Pancreas (tissue), 10 donors: ENCODE results near the gene GPC5. TPM values are rescaled to one million over a fixed set of nuclear protein-coding genes. Genes with fewer than 3 reads are reported as not detected.

Experiments used
- ATAC-seq, 4 donors: fragments of 200-7000 bp; cut with Tn5 transposase; one replicate each; pipeline versions ENCODE4 v1.8.0 to v1.9.1; 2020; ENCODE audit warnings: mild to moderate bottlenecking in 4 of 4, moderate library complexity in 4 of 4
- DNase-seq, 6 donors: peaks; one replicate each; pipeline ENCODE4 v3.0.0-alpha.2; 2020
- FAIRE-seq: peaks from 2 replicates; lab custom pipeline; 2012; peaks lifted over from hg19 to GRCh38; lab: Jason Lieb, UNC
- H3K27ac ChIP-seq, 4 donors: fragments of 200-600 bp; sonication (generic); 1 replicate in 3 of 4; 2 replicates in 1 of 4; pipeline versions ENCODE4 v1.5.0 to v1.8.0; 2020
- H3K27me3 ChIP-seq, 4 donors: fragments of 200-600 bp; one replicate each; pipeline ENCODE4 v1.8.0; 2021
- H3K36me3 ChIP-seq, 3 donors: fragments of 200-600 bp; sonication (generic) in 1 of 3; one replicate each; pipeline versions ENCODE4 v1.5.0 to v1.8.0; 2020 to 2021
- H3K4me1 ChIP-seq, 3 donors: fragments of 200-600 bp; one replicate each; pipeline ENCODE4 v1.8.0; 2021
- H3K4me3 ChIP-seq, 4 donors: fragments of 200-600 bp; sonication (generic) in 2 of 4; one replicate each; pipeline versions ENCODE4 v1.5.0 to v1.8.0; 2020 to 2021
- H3K9me3 ChIP-seq, 4 donors: fragments of 200-600 bp; one replicate each; pipeline ENCODE4 v1.8.0; 2021
- WGBS, 2 donors: extraction: QIAGEN DNeasy Blood & Tissue Kit; methylation state at CpG; one replicate each; pipeline ENCODE4 v1.1.7; 2013; 5-methylcytosine and 5-hydroxymethylcytosine counted together
- intact Hi-C, 3 donors: fragments of 100-400 bp; cut with DNase I; formaldehyde crosslinking; loops; one replicate each; pipeline versions ENCODE4 v1.11.1 to v1.14.2; 2022
- polyA plus RNA-seq, 2 donors: library from polyadenylated mRNA; stranded (reverse); fragments of 200-250 nt; gene quantifications; one replicate each; pipeline ENCODE4 v1.2.3, GENCODE V29; 2013
- total RNA-seq, 6 donors: library from RNA; stranded (reverse); fragmentation: NEBNext Ultra II Directional in 4 of 6; extraction: Animal tissue kit (Norgen Biotek cat#: 25700) in 4 of 6; gene quantifications; one replicate each; pipeline versions ENCODE4 v1.2.1 to v1.2.4, GENCODE V29; 2021 to 2023
- TF ChIP-seq, protein P1 (sequence below), 4 donors: fragments of 200-600 bp; sonication (generic) in 3 of 4; IDR thresholded peaks; one replicate each; pipeline versions ENCODE4 v1.5.0 to v1.8.0; 2021; ENCODE audit warnings: antibody characterized with exemption in 4 of 4
- donor health status: healthy with polysubstance abuse.
- donor health status: DM: no; HTN: no; CAD: no; lungs with moderate emphysema.
- donor health status: DM: no; HTN: no; CAD: no.
- donor health status: control.
- donor health status: control.
- donor health status: Bipolar disorder and iron deficiency.
- donor health status: DM: yes; HTN: yes; CAD: no.
- donor health status: DM: no; HTN: no; CAD: no.
- donor health status: DM: no; HTN: no; CAD: no.
- donor health status: DM: yes; HTN: yes; CAD: no.

Gene GPC5
- total and polyA plus RNA-seq, 8 donors: 0.12 to 0.35 (median 0.35) TPM; not detected in 5

GRCh38 chr13:92717857-92718256 lies 1319.4 kb downstream of the GPC5 start:
- TF ChIP-seq, protein P1, sequence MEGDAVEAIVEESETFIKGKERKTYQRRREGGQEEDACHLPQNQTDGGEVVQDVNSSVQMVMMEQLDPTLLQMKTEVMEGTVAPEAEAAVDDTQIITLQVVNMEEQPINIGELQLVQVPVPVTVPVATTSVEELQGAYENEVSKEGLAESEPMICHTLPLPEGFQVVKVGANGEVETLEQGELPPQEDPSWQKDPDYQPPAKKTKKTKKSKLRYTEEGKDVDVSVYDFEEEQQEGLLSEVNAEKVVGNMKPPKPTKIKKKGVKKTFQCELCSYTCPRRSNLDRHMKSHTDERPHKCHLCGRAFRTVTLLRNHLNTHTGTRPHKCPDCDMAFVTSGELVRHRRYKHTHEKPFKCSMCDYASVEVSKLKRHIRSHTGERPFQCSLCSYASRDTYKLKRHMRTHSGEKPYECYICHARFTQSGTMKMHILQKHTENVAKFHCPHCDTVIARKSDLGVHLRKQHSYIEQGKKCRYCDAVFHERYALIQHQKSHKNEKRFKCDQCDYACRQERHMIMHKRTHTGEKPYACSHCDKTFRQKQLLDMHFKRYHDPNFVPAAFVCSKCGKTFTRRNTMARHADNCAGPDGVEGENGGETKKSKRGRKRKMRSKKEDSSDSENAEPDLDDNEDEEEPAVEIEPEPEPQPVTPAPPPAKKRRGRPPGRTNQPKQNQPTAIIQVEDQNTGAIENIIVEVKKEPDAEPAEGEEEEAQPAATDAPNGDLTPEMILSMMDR (IDR thresholded peaks at IDR 0.05): no peak
- Histone ChIP-seq H3K27me3 (no peaks in the 10 kb centered on the region), H3K4me3 (no peak overlapping the region), H3K27ac (no peak overlapping the region), H3K36me3 (no peaks in the 10 kb centered on the region), H3K9me3 (no peaks in the 10 kb centered on the region), H3K4me1 (peaks cover 0 to 6% (median 0%) of the 10 kb centered on the region in 3 donors)
- DNase-seq: no peak
- 81 to 85% methylated on average over 2 of the region's 2 CpGs for WGBS, 2 donors
- FAIRE-seq: no peak
- intact Hi-C loops: no loop called here
- ATAC-seq: no peak

DNA sequence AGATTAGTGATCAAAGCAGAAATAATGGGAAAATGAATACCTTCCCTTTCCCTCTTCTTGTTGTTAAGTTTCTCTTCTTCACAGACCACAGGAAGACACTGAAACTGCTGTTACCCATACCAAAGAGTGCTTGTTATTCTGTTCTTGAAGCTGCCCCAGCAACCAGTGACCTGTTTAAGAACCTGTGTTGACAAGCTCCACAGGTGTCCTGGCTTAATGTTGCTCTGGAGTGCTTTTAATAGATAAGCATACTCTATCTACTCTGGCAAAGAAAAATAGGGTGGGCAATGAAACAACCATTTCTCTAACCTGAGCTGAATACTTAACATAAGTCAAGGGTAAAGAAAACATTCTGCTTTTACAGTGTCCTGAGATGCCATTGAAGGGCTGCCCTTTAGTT lies 1321.4 kb downstream of the GPC5 start:
- Histone ChIP-seq H3K27me3 (no peaks in the 10 kb centered on the region), H3K36me3 (no peaks in the 10 kb centered on the region), H3K27ac (no peak overlapping the region), H3K4me1 (peaks cover 0 to 6% (median 0%) of the 10 kb centered on the region in 3 donors), H3K9me3 (no peaks in the 10 kb centered on the region), H3K4me3 (no peak overlapping the region)
- no peak for FAIRE-seq
- DNase-seq: no peak
- TF ChIP-seq, protein P1 (IDR thresholded peaks at IDR 0.05): no peak
- peak in 3 of 4 donors; percentile 37 to 62 (median 57) for ATAC-seq
- intact Hi-C loops: no loop called here

DNA sequence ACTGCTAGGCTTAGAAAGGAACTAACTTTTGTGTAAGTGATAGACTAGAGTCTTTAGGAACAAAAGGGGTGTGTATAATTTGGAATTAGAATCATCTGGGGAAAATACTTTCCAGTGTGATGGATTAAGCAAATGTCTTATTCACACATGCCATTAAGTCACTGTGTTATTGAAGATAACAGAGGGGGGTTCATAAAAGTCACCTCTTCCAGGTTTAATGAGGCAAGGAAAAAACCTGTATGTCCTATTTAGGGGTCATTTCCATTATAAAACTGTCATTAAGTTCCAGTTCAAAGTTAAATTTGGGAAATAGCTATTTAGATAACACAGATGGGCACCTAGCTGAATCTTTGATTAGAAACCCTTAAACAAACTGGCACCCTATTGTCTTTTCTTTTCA lies 1323.2 kb downstream of the GPC5 start:
- intact Hi-C loops: no loop called here
- Histone ChIP-seq H3K36me3 (no peaks in the 10 kb centered on the region), H3K4me3 (no peak overlapping the region), H3K4me1 (no peaks in the 10 kb centered on the region), H3K9me3 (no peaks in the 10 kb centered on the region), H3K27me3 (no peaks in the 10 kb centered on the region), H3K27ac (no peak overlapping the region)
- no peak for ATAC-seq
- DNase-seq: no peak
- TF ChIP-seq, protein P1 (IDR thresholded peaks at IDR 0.05): no peak
- no peak for FAIRE-seq

- no peaks in the 10 kb centered on the region for H3K27me3 ChIP-seq
- intact Hi-C loops: no loop called here
- FAIRE-seq: no peak
- 67 to 72% methylated on average over 3 of the region's 3 CpGs for WGBS, 2 donors
- TF ChIP-seq, protein P1 (IDR thresholded peaks at IDR 0.05): no peak
- H3K27ac ChIP-seq: no peak overlapping the region
- H3K36me3 ChIP-seq: no peaks in the 10 kb centered on the region
- no peak overlapping the region for H3K4me3 ChIP-seq
- DNase-seq: no peak
- no peaks in the 10 kb centered on the region for H3K9me3 ChIP-seq
- no peaks in the 10 kb centered on the region for H3K4me1 ChIP-seq
- no peak for ATAC-seq
These were observed 1328.7 kb downstream of the GPC5 start for GRCh38 chr13:92727118-92727517.

DNA sequence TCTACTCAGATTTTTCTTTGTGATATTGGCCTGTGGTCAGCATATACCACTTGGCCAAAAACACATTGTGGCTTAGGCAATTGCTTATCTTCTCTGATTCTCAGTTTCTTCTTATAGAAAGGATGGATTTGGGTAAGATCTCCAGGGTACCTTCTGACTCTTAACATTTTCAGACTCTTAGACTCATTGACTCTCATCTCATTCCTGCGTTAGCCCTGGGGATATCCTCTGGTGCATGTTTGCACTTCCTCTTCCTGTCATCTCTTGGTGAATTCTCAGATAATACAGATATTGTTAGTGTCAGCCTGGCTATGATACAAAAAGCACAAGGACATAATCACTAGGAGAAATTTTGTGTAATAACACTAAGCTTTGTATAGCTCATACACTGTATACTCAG lies 1335.6 kb downstream of the GPC5 start:
- DNase-seq (no peak), ATAC-seq (no peak), FAIRE-seq (no peak)
- no peak overlapping the region for H3K27ac ChIP-seq
- no peaks in the 10 kb centered on the region for H3K4me1 ChIP-seq
- intact Hi-C loops: no loop called here
- H3K36me3 ChIP-seq: no peaks in the 10 kb centered on the region
- H3K27me3 ChIP-seq: no peaks in the 10 kb centered on the region
- WGBS, 2 donors: 70 to 79% methylated on average over 1 of the region's 1 CpG
- no peaks in the 10 kb centered on the region for H3K9me3 ChIP-seq
- no peak overlapping the region for H3K4me3 ChIP-seq
- TF ChIP-seq, protein P1 (IDR thresholded peaks at IDR 0.05): no peak
